ENCODE measurements around the gene PTPRT.

- TF ChIP-seq CTCF (IDR thresholded peaks at IDR 0.05), result no peak
- no peak for TF ChIP-seq POLR2A (IDR thresholded peaks at IDR 0.05)
- no peak for TF ChIP-seq EP300 (IDR thresholded peaks at IDR 0.05)
- no peak for TF ChIP-seq POLR2AphosphoS5 (IDR thresholded peaks at IDR 0.05)
These were observed 695.4 kb downstream of the PTPRT start for GRCh38 chr20:42494290-42494689.
